ENCODE measurements around the gene GATAD2A. TPM values are rescaled to one million over a fixed set of nuclear protein-coding genes. Genes with fewer than 3 reads are reported as not detected.

The GATAD2A gene
- total and polyA plus RNA-seq, 2 of the 13 experiments (the other 11 are each of a cell fraction or from before 2014, with no cell fraction given) = 16.8 to 28.6 TPM

DNA sequence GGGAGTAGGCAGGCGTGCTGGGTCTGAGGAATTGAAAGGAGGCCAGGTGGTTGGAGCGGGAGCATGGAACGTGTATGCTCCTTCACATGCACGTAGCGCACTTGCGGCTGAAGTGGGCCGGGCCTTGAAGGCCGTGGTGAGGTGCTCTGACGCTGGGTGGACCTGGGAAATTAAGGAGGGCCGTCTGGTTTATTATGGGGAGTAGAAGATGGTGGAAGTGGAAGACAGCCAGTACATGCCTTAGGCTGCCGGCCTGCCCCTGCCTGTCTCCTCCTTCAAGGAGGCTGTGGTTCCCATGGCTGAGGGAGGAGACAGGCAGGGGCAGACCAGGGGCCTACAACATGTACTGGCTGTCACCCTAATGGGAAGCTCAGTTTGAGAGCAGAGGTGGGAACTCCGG is 23.9 kb downstream of the GATAD2A start (continued):
- TF ChIP-seq, protein P1, sequence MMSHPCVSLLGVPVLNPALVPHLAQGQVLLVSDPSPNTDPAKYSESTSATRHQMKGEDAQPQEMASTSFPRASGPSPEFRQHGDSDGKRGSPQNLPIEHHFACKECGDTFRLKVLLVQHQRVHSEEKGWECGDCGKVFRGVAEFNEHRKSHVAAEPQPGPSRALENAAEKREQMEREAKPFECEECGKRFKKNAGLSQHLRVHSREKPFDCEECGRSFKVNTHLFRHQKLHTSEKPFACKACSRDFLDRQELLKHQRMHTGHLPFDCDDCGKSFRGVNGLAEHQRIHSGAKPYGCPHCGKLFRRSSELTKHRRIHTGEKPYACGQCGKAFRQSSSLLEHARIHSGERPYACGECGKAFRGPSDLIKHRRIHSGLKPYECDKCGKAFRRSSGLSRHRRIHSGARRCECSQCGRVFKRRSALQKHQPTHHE (CRISPR knock-in tag; IDR thresholded peaks at IDR 0.05; ENCODE audit: borderline replicate concordance) = no peak
- TF ChIP-seq SNRNP70 (IDR thresholded peaks at IDR 0.05; ENCODE audit: low read depth, low read length) = no peak

DNA sequence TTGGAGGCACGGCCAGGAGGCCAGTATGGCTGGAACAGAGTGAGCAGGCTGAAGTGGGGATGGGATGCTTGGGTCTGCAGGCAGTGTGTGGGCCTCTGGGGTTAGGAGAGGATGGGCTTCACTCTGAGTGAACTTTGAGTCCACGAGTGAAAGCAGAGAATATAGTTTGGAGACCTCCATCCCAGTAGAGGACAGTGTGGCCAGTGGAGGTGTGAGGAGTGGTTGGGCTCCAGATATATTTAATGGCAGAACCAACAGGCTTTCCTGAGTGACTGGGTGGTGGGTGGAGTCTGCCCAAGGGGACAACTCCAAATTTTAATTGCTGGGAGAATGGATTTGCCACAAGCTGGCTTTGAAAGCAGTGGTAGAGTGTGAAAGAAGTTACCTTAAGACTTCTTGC is 27.3 kb downstream of the GATAD2A start:
- no TSS peak for BruUV-seq (replicated peaks)
- H3K4me3 ChIP-seq (replicated peaks in 1 of 3; ENCODE audit: insufficient read depth in 1 of 3, low read depth in 2 of 3, low read length in 3 of 3) = no peak overlapping the region
- H3K4me1 ChIP-seq (ENCODE audit: insufficient read depth, low read length) = peaks cover 47% of the 10 kb centered on the region
- TF ChIP-seq ZMAT3 (CRISPR knock-in tag; conservative IDR thresholded peaks at IDR 0.05) = no peak
- no peak for TF ChIP-seq FOXC1 (CRISPR knock-in tag; IDR thresholded peaks at IDR 0.05; ENCODE audit: borderline replicate concordance)
- TF ChIP-seq TCF7 (IDR thresholded peaks at IDR 0.05; ENCODE audit: low read depth) = no peak
- TF ChIP-seq, protein P2, sequence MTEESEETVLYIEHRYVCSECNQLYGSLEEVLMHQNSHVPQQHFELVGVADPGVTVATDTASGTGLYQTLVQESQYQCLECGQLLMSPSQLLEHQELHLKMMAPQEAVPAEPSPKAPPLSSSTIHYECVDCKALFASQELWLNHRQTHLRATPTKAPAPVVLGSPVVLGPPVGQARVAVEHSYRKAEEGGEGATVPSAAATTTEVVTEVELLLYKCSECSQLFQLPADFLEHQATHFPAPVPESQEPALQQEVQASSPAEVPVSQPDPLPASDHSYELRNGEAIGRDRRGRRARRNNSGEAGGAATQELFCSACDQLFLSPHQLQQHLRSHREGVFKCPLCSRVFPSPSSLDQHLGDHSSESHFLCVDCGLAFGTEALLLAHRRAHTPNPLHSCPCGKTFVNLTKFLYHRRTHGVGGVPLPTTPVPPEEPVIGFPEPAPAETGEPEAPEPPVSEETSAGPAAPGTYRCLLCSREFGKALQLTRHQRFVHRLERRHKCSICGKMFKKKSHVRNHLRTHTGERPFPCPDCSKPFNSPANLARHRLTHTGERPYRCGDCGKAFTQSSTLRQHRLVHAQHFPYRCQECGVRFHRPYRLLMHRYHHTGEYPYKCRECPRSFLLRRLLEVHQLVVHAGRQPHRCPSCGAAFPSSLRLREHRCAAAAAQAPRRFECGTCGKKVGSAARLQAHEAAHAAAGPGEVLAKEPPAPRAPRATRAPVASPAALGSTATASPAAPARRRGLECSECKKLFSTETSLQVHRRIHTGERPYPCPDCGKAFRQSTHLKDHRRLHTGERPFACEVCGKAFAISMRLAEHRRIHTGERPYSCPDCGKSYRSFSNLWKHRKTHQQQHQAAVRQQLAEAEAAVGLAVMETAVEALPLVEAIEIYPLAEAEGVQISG (CRISPR knock-in tag; IDR thresholded peaks at IDR 0.05) = peak; percentile 73
- TF ChIP-seq ZNF672 (CRISPR knock-in tag; IDR thresholded peaks at IDR 0.05) = no peak
- POLR2A ChIA-PET = no interaction called here
- in situ Hi-C loops (cut with HindIII; ENCODE audit: extremely low pct_ligation_motif_present, low pct_unique_long_range_greater_than_20kb) (no loop called here), intact Hi-C loops (cut with micrococcal nuclease; ENCODE audit: unreplicated experiment) (no loop called here)
- no peak overlapping the region for H2AFZ ChIP-seq (ENCODE audit: low read length)
- H3K27ac ChIP-seq (ENCODE audit: extremely low read length, insufficient read depth, low read length) = no peak overlapping the region
- H4K20me1 ChIP-seq (ENCODE audit: insufficient read depth, low read length) = peaks cover 34% of the 10 kb centered on the region
- CTCF ChIA-PET (ENCODE audit: low intra/inter-chr PET ratio, low total read pairs) = no interaction called here
- no peak for FAIRE-seq
- no peak for DNase-seq (ENCODE audit: low spot score)
- no peaks in the 10 kb centered on the region for H3K9me3 ChIP-seq (ENCODE audit: low read length)
- H3K79me2 ChIP-seq (ENCODE audit: insufficient read depth, low read length) = peaks cover 91% of the 10 kb centered on the region
- peak; percentile 47 for ATAC-seq
- 68% methylated on average over 2 of the region's 2 CpGs for WGBS (ENCODE audit: low lambda C conversion rate)
- no peak overlapping the region for H3K4me2 ChIP-seq (ENCODE audit: low read depth, low read length)
- no peak overlapping the region for H3K9ac ChIP-seq (ENCODE audit: insufficient read depth, low read depth, low read length)
- no peaks in the 10 kb centered on the region for H3K27me3 ChIP-seq (ENCODE audit: control insufficient read depth in 1 of 2, insufficient read depth in 2 of 2, low read length in 2 of 2)
- H3K36me3 ChIP-seq (replicated peaks in 1 of 2; ENCODE audit: control insufficient read depth in 1 of 2, insufficient read depth in 2 of 2, low read length in 2 of 2) = peaks cover under 1 to 5% of the 10 kb centered on the region in 2 experiments; a peak in 4 of 5 replicates
